ENCODE results near the gene NIN. TPM values are rescaled to one million over a fixed set of nuclear protein-coding genes. Genes with fewer than 3 reads are reported as not detected.

NIN gene
- total RNA-seq, 1 experiment from 2014 or later: 37.1 TPM

DNA sequence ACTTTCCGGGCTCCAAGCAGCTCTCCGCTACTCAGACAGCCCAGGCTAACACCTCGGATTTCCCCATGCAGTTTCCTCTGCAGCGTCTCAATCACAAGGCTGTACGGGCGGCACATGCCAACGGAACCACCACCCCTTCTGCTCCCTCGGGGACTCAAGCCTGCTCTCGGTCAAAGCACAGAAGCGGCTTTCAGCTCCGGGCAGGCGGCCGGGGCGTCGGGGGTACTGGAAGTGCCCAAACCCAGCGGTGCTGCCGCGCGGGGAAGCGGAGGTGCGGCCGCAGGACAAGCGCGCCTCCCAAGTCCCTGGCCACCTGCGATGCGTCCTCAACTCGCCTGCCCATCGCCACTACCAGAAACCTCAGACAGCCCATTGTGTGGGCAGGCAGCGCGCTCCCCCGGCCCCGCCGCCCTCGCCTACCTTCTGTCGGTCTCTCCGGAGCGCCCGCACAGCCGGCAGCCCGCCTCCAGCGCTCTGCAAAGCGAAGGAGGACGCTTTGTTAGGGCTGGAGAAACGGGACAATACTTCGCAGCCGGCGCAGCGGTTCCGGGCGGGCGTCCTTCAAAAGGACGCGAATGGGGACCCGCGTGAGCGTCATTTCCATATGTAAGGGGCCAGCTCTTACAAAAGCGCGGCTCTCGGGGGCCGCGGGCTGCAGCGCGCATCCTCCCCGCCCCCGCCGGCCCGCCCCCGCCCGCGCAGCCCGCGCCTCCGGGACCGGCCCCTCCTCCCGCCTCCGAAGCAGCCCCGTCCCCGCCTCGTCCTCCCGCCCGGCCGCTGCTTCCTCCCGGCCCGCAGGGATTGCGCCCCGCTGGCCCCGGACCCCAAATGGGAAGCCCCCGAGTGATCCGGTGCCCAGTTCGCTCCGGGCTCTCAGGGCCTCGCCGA lies 674 bp downstream of the NIN start:
- ChIA-PET CTCF (interaction anchor here (1.9 kb wide), 1 partner anchor 30 kb away, joined by 11 read pairs; no protein-coding TSS in a partner anchor), POLR2A (interaction anchor here (0.6 to 0.7 kb wide), 2 partner anchors 9 to 248 kb away, joined by 3 to 5 read pairs; no protein-coding TSS in a partner anchor)
- DNase-seq (ENCODE audit: low read depth, low spot score) (no peak), ATAC-seq (peak; percentile 70)
- peak overlapping the region; percentile 63 to 75 for H3K4me3 ChIP-seq (ENCODE audit: low read depth in 2 of 2, low read length in 2 of 2)
- TF ChIP-seq REST (IDR thresholded peaks at IDR 0.05; ENCODE audit: insufficient read depth in 1 of 2, low read depth in 2 of 2, low read length in 1 of 2) (no peak), TCF7L2 (IDR thresholded peaks at IDR 0.05; ENCODE audit: low read depth, low read length) (no peak), POLR2AphosphoS5 (IDR thresholded peaks at IDR 0.05; ENCODE audit: low read depth, low read length) (no peak), SIN3A (IDR thresholded peaks at IDR 0.05; ENCODE audit: borderline replicate concordance, insufficient read depth, low read depth, low read length) (no peak), CTCF (IDR thresholded peaks at IDR 0.05) (no peak)
- H3K27ac ChIP-seq (ENCODE audit: low read length): no peak overlapping the region
- no peaks in the 10 kb centered on the region for H3K36me3 ChIP-seq (ENCODE audit: control insufficient read depth, insufficient read depth, low read length)
- intact Hi-C loops (cut with micrococcal nuclease; ENCODE audit: unreplicated experiment): no loop called here
- in situ Hi-C loops (cut with HindIII; ENCODE audit: low pct_unique_long_range_greater_than_20kb, low sequenced_read_pairs): no loop called here
- BruUV-seq (replicated peaks): no TSS peak
- H3K9me3 ChIP-seq (ENCODE audit: control insufficient read depth, insufficient read depth, low read depth, low read length): no peaks in the 10 kb centered on the region
- H3K27me3 ChIP-seq (ENCODE audit: control insufficient read depth, insufficient read depth, low read length): no peaks in the 10 kb centered on the region
- H3K4me1 ChIP-seq (ENCODE audit: control insufficient read depth, insufficient read depth, low read length): peaks cover 3% of the 10 kb centered on the region; the same call in 1 of the 2 replicates

GRCh38 chr14:50829489-50830043 lies 1.4 kb downstream of the NIN start:
- Histone ChIP-seq H3K4me3 (ENCODE audit: low read depth in 2 of 2, low read length in 2 of 2) (peak overlapping the region; percentile 63 to 75), H3K27me3 (ENCODE audit: control insufficient read depth, insufficient read depth, low read length) (no peaks in the 10 kb centered on the region), H3K4me1 (ENCODE audit: control insufficient read depth, insufficient read depth, low read length) (peaks cover 3% of the 10 kb centered on the region; the same call in 1 of the 2 replicates), H3K27ac (ENCODE audit: low read length) (no peak overlapping the region), H3K36me3 (ENCODE audit: control insufficient read depth, insufficient read depth, low read length) (no peaks in the 10 kb centered on the region), H3K9me3 (ENCODE audit: control insufficient read depth, insufficient read depth, low read depth, low read length) (no peaks in the 10 kb centered on the region)
- ChIA-PET POLR2A (no interaction called here), CTCF (interaction anchor here (1.9 kb wide), 1 partner anchor 30 kb away, joined by 11 read pairs; no protein-coding TSS in a partner anchor)
- no peak for ATAC-seq
- TF ChIP-seq POLR2AphosphoS5 (IDR thresholded peaks at IDR 0.05; ENCODE audit: low read depth, low read length) (no peak), TCF7L2 (IDR thresholded peaks at IDR 0.05; ENCODE audit: low read depth, low read length) (no peak), SIN3A (IDR thresholded peaks at IDR 0.05; ENCODE audit: borderline replicate concordance, insufficient read depth, low read depth, low read length) (no peak), CTCF (IDR thresholded peaks at IDR 0.05) (no peak), REST (IDR thresholded peaks at IDR 0.05; ENCODE audit: insufficient read depth in 1 of 2, low read depth in 2 of 2, low read length in 1 of 2) (no peak)
- no TSS peak for BruUV-seq (replicated peaks)
- no peak for DNase-seq (ENCODE audit: low read depth, low spot score)
- intact Hi-C loops (cut with micrococcal nuclease; ENCODE audit: unreplicated experiment) (no loop called here), in situ Hi-C loops (cut with HindIII; ENCODE audit: low pct_unique_long_range_greater_than_20kb, low sequenced_read_pairs) (no loop called here)
